Astrocyte (in vitro differentiated cells and primary cell): Measurements from ENCODE around the gene SRSF3. TPM values are rescaled to one million over a fixed set of nuclear protein-coding genes. Genes with fewer than 3 reads are reported as not detected.

Experiments
- DNase-seq: peaks from one replicate; pipeline ENCODE4 v3.0.0-alpha.2; 2010; ENCODE audit warnings: low read depth
- FAIRE-seq: peaks from 2 replicates; lab custom pipeline; 2011; peaks lifted over from hg19 to GRCh38; lab: Jason Lieb, UNC
- H2AFZ ChIP-seq: 2 replicates; pipeline ENCODE4 v1.6.0; 2012; ENCODE audit warnings: low read depth, low read length, inconsistent platforms
- H3K27ac ChIP-seq: 2 replicates; pipeline ENCODE4 v1.5.1; 2011; ENCODE audit warnings: low read depth, low read length, inconsistent platforms
- H3K27me3 ChIP-seq: 2 replicates; pipeline ENCODE4 v1.6.0; 2011; ENCODE audit warnings: low read length, inconsistent platforms; ENCODE audit not compliant: insufficient read depth
- H3K36me3 ChIP-seq: 2 replicates; pipeline ENCODE4 v1.5.1; 2011; ENCODE audit warnings: low read length, inconsistent platforms; ENCODE audit not compliant: insufficient read depth
- H3K4me1 ChIP-seq: 2 replicates; pipeline ENCODE4 v1.5.1; 2011; ENCODE audit warnings: low read length, inconsistent platforms; ENCODE audit not compliant: insufficient read depth
- H3K4me2 ChIP-seq: 2 replicates; pipeline ENCODE4 v1.6.0; 2012; ENCODE audit warnings: low read length, inconsistent platforms
- H3K4me3 ChIP-seq: 2 replicates; pipeline ENCODE4 v1.5.1; 2011; ENCODE audit warnings: low read depth, mild to moderate bottlenecking, low read length, inconsistent platforms; ENCODE audit not compliant: insufficient read depth
- H3K79me2 ChIP-seq: 2 replicates; pipeline ENCODE4 v1.6.0; 2012; ENCODE audit warnings: mild to moderate bottlenecking, low read length, inconsistent platforms; ENCODE audit not compliant: insufficient read depth
- H3K9ac ChIP-seq: 2 replicates; pipeline ENCODE4 v1.6.0; 2012; ENCODE audit warnings: mild to moderate bottlenecking, low read length, inconsistent platforms
- H3K9me3 ChIP-seq: 2 replicates; pipeline ENCODE4 v1.5.1; 2012; ENCODE audit warnings: low read depth, mild to moderate bottlenecking, low read length, inconsistent platforms; ENCODE audit not compliant: insufficient read depth
- H4K20me1 ChIP-seq: 2 replicates; pipeline ENCODE4 v1.6.0; 2012; ENCODE audit warnings: low read length, inconsistent platforms; ENCODE audit not compliant: insufficient read depth
- H3K27ac Mint-ChIP-seq: one replicate; pipeline ENCODE4 v1.8.0; 2021; ENCODE audit warnings: mild to moderate bottlenecking, mixed read lengths; ENCODE audit not compliant: unreplicated experiment
- H3K27me3 Mint-ChIP-seq: one replicate; pipeline ENCODE4 v1.8.0; 2021; ENCODE audit warnings: low read depth, mixed read lengths; ENCODE audit not compliant: unreplicated experiment
- H3K36me3 Mint-ChIP-seq: one replicate; pipeline ENCODE4 v1.8.0; 2021; ENCODE audit warnings: low read depth, mixed read lengths; ENCODE audit not compliant: unreplicated experiment
- H3K4me1 Mint-ChIP-seq: one replicate; pipeline ENCODE4 v1.8.0; 2021; ENCODE audit warnings: low read depth, mixed read lengths; ENCODE audit not compliant: unreplicated experiment
- H3K4me3 Mint-ChIP-seq: one replicate; pipeline ENCODE4 v1.8.0; 2021; ENCODE audit warnings: mild to moderate bottlenecking, moderate library complexity, mixed read lengths; ENCODE audit not compliant: unreplicated experiment
- H3K9me3 Mint-ChIP-seq: one replicate; pipeline ENCODE4 v1.8.0; 2021; ENCODE audit warnings: mild to moderate bottlenecking, mixed read lengths; ENCODE audit not compliant: unreplicated experiment
- EZH2 ChIP-seq: IDR thresholded peaks from 2 replicates; pipeline ENCODE4 v1.6.1; 2012; ENCODE audit warnings: mild to moderate bottlenecking, low read length, inconsistent platforms; ENCODE audit not compliant: insufficient read depth
- total RNA-seq: library from RNA; stranded (reverse); gene quantifications from 2 replicates; pipeline ENCODE4 v1.2.1, GENCODE V29; 2021
- TF ChIP-seq, protein P1 (sequence below): IDR thresholded peaks from 2 replicates; pipeline ENCODE4 v1.5.1; 2011; ENCODE audit warnings: low read depth, mild to moderate bottlenecking, inconsistent platforms, low read length, moderate library complexity; ENCODE audit not compliant: insufficient read depth

SRSF3 gene
- total RNA-seq, 1 donor from 2014 or later, result 260 TPM

DNA sequence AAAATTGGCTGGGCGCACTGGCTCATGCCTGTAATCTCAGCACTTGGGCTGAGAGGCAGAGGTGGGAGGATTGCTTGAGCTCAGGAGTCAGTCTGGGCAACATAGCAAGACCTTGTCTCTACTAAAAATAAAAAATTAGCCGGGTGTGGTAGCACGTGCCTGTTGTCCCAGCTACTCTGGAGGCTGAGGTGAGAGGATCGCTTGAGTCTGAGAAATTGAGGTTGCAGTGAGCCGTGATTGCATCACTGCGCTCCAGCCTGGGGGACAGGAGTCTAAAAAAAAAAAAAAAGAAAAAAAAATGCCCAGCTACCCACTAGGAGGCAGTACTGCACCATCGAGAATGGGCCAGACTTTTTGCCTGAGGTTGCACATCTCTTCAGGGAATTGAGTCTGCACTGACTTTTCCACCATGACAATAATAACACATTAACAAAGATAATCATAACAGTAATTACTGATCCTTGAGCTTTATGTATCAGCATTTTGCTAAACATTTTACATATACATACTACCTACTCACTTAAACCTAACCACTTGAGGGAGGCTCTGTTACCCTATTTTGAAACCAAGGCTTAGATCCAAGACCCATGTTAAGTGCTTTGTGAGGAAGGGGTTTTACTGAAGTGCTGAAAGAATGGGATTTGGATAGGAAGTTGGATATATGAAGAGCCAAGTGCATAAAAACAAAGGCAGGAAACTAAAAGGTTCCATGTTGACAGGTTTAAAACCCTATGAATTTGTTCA, 21.0 kb downstream of the SRSF3 start:
- DNase-seq, result no peak
- no peak overlapping the region for H3K27ac ChIP-seq
- H3K27ac Mint-ChIP-seq, result peak overlapping the region; percentile 90
- H3K4me1 Mint-ChIP-seq, result peaks cover 2% of the 10 kb centered on the region
- H3K4me3 Mint-ChIP-seq, result no peak overlapping the region
- no peaks in the 10 kb centered on the region for H3K9me3 Mint-ChIP-seq
- TF ChIP-seq, protein P1, sequence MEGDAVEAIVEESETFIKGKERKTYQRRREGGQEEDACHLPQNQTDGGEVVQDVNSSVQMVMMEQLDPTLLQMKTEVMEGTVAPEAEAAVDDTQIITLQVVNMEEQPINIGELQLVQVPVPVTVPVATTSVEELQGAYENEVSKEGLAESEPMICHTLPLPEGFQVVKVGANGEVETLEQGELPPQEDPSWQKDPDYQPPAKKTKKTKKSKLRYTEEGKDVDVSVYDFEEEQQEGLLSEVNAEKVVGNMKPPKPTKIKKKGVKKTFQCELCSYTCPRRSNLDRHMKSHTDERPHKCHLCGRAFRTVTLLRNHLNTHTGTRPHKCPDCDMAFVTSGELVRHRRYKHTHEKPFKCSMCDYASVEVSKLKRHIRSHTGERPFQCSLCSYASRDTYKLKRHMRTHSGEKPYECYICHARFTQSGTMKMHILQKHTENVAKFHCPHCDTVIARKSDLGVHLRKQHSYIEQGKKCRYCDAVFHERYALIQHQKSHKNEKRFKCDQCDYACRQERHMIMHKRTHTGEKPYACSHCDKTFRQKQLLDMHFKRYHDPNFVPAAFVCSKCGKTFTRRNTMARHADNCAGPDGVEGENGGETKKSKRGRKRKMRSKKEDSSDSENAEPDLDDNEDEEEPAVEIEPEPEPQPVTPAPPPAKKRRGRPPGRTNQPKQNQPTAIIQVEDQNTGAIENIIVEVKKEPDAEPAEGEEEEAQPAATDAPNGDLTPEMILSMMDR, result peak; percentile 87
- no peak for TF ChIP-seq EZH2
- H2AFZ ChIP-seq, result no peak overlapping the region
- H3K36me3 Mint-ChIP-seq, result peaks cover 8% of the 10 kb centered on the region
- H3K4me1 ChIP-seq, result peaks cover 3% of the 10 kb centered on the region
- H3K9ac ChIP-seq, result no peak overlapping the region
- peaks cover 41% of the 10 kb centered on the region for H4K20me1 ChIP-seq
- peaks cover 22% of the 10 kb centered on the region for H3K36me3 ChIP-seq
- no peaks in the 10 kb centered on the region for H3K27me3 ChIP-seq
- no peaks in the 10 kb centered on the region for H3K79me2 ChIP-seq
- H3K4me2 ChIP-seq, result no peak overlapping the region
- H3K4me3 ChIP-seq, result no peak overlapping the region
- H3K27me3 Mint-ChIP-seq, result no peaks in the 10 kb centered on the region
- no peaks in the 10 kb centered on the region for H3K9me3 ChIP-seq
- no peak for FAIRE-seq

DNA sequence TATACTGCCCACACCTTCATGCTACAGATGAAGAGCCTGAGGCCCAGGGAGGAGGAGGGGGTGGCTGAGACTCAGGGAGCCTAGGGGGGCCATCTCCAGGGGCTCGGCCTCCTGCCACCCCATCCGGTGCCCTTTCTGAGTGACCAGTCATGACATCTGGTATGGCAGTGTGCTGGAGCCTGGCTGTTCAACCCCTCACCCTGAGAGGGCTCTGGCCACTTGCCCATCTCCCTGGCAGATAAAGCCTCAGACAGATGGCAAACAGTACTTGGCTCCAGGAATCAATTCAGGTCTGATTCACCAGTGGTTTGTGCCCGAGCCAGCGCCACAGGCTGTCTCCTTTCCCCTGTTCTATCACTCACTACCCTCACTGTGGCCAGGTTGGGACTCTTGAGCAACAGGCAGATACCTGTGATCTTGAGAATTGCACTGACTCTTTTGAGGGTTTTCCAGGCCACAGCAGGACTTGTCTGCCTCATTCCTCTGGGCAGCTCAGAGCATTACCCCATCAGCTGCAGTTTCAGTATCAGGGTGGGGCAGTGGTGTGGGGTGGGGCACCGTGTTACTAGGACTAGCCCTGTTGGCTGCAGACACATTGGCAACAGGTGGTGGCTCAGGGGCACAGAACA, 22.8 kb downstream of the SRSF3 start:
- peak; percentile 52 for DNase-seq

More for the DNA sequence above, 22.8 kb downstream of the SRSF3 start:
- Mint-ChIP-seq H3K36me3 (peaks cover 5% of the 10 kb centered on the region), H3K9me3 (no peaks in the 10 kb centered on the region), H3K27me3 (no peaks in the 10 kb centered on the region), H3K4me3 (no peak overlapping the region), H3K4me1 (no peaks in the 10 kb centered on the region), H3K27ac (no peak overlapping the region)
- no peaks in the 10 kb centered on the region for H3K27me3 ChIP-seq
- peaks cover 8% of the 10 kb centered on the region for H3K36me3 ChIP-seq
- peaks cover 24% of the 10 kb centered on the region for H4K20me1 ChIP-seq
- H2AFZ ChIP-seq, result no peak overlapping the region
- H3K79me2 ChIP-seq, result no peaks in the 10 kb centered on the region
- H3K4me3 ChIP-seq, result no peak overlapping the region
- no peak overlapping the region for H3K4me2 ChIP-seq
- H3K9ac ChIP-seq, result no peak overlapping the region
- peaks cover 3% of the 10 kb centered on the region for H3K4me1 ChIP-seq
- H3K27ac ChIP-seq, result no peak overlapping the region
- H3K9me3 ChIP-seq, result no peaks in the 10 kb centered on the region
- TF ChIP-seq EZH2, result no peak
- TF ChIP-seq, protein P1, result no peak
- FAIRE-seq, result no peak
